Liver (tissue), 3 donors: Measurements from ENCODE around the gene SCGB2B2.

Source experiments
- GABPA ChIP-seq, 2 donors: IDR thresholded peaks in 1 of 2; conservative IDR thresholded peaks in 1 of 2; 2 replicates each; pipeline ENCODE4 v1.6.1; 2016; ENCODE audit warnings: antibody characterized with exemption in 2 of 2, mild to moderate bottlenecking in 1 of 2, moderate library complexity in 1 of 2
- HNF4A ChIP-seq, 2 donors: conservative IDR thresholded peaks; 2 replicates each; pipeline ENCODE4 v1.6.1; 2016; ENCODE audit warnings: antibody characterized with exemption in 2 of 2, mild to moderate bottlenecking in 2 of 2
- JUND ChIP-seq, 2 donors: IDR thresholded peaks; 2 replicates each; pipeline ENCODE4 v1.6.1; 2016; ENCODE audit warnings: antibody characterized with exemption in 2 of 2
- REST ChIP-seq: IDR thresholded peaks from 2 replicates; pipeline ENCODE4 v1.6.1; 2016; ENCODE audit warnings: antibody characterized with exemption, mild to moderate bottlenecking
- YY1 ChIP-seq: IDR thresholded peaks from 2 replicates; pipeline ENCODE4 v1.6.1; 2016; ENCODE audit warnings: antibody characterized with exemption, mild to moderate bottlenecking
- TF ChIP-seq, protein P1 (sequence below): fragments of 150-350 bp; IDR thresholded peaks from 2 replicates; pipeline ENCODE4 v1.5.1; 2017; ENCODE audit warnings: improper control_type of control experiment, low read depth, low read length; ENCODE audit not compliant: missing input control
- TF ChIP-seq, protein P2 (sequence below): IDR thresholded peaks from 2 replicates; pipeline ENCODE4 v1.6.1; 2016; ENCODE audit warnings: antibody characterized with exemption
- donor health status: healthy.
- donor health status: healthy.

GRCh38 chr19:34688592-34688991 lies 11.6 kb upstream of the SCGB2B2 start:
- TF ChIP-seq, protein P1, sequence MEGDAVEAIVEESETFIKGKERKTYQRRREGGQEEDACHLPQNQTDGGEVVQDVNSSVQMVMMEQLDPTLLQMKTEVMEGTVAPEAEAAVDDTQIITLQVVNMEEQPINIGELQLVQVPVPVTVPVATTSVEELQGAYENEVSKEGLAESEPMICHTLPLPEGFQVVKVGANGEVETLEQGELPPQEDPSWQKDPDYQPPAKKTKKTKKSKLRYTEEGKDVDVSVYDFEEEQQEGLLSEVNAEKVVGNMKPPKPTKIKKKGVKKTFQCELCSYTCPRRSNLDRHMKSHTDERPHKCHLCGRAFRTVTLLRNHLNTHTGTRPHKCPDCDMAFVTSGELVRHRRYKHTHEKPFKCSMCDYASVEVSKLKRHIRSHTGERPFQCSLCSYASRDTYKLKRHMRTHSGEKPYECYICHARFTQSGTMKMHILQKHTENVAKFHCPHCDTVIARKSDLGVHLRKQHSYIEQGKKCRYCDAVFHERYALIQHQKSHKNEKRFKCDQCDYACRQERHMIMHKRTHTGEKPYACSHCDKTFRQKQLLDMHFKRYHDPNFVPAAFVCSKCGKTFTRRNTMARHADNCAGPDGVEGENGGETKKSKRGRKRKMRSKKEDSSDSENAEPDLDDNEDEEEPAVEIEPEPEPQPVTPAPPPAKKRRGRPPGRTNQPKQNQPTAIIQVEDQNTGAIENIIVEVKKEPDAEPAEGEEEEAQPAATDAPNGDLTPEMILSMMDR: no peak
- TF ChIP-seq JUND (IDR thresholded peaks at IDR 0.05) (no peak), YY1 (no peak), GABPA (IDR thresholded peaks at IDR 0.05 in 1 of 2, conservative IDR thresholded peaks at IDR 0.05 in 1 of 2) (no peak), HNF4A (conservative IDR thresholded peaks at IDR 0.05) (no peak), REST (no peak)
- TF ChIP-seq, protein P2, sequence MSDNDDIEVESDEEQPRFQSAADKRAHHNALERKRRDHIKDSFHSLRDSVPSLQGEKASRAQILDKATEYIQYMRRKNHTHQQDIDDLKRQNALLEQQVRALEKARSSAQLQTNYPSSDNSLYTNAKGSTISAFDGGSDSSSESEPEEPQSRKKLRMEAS: no peak
